Measurements from ENCODE around the gene TSPEAR. TPM values are rescaled to one million over a fixed set of nuclear protein-coding genes. Genes with fewer than 3 reads are reported as not detected.

Gene TSPEAR
- total and polyA plus RNA-seq, 2 donors (not counting 1 experiment from before 2014, with no cell fraction given) = not detected

- no peak for DNase-seq
- Histone ChIP-seq H3K79me2 (ENCODE audit: control insufficient read depth, insufficient read depth, low read length) (no peaks in the 10 kb centered on the region), H3K4me3 (ENCODE audit: control extremely low read depth in 1 of 5, extremely low read depth in 1 of 5, insufficient read depth in 1 of 5, low read depth in 2 of 5, low read length in 4 of 5) (peak overlapping the region in 4 of 5 experiments; percentile 45 to 76 (median 64)), H3K27me3 (replicated peaks in 1 of 4; ENCODE audit: control extremely low read depth in 1 of 4, control insufficient read depth in 3 of 4, insufficient read depth in 4 of 4, low read length in 3 of 4) (no peaks in the 10 kb centered on the region), H3K4me2 (replicated peaks; ENCODE audit: low read depth, low read length, poor library complexity, severe bottlenecking) (peak overlapping the region; percentile 94), H3K27ac (ENCODE audit: low read length in 2 of 2) (no peak overlapping the region), H3K9ac (ENCODE audit: low read length) (peak overlapping the region; percentile 77), H4K20me1 (ENCODE audit: control insufficient read depth, insufficient read depth, low read length, poor library complexity, severe bottlenecking) (no peaks in the 10 kb centered on the region), H3K36me3 (replicated peaks in 1 of 2; ENCODE audit: control extremely low read depth in 1 of 2, control insufficient read depth in 1 of 2, extremely low read depth in 1 of 2, insufficient read depth in 2 of 2, low read length in 1 of 2) (no peaks in the 10 kb centered on the region), H3K4me1 (ENCODE audit: control insufficient read depth in 2 of 2, insufficient read depth in 2 of 2, low read length in 2 of 2) (peaks cover 10 to 16% of the 10 kb centered on the region in 2 donors), H3K9me3 (ENCODE audit: control extremely low read depth in 1 of 3, control insufficient read depth in 2 of 3, insufficient read depth in 1 of 3, low read length in 2 of 3) (peaks cover 3 to 11% (median 8%) of the 10 kb centered on the region in 3 donors), H2AFZ (ENCODE audit: insufficient read depth, low read depth, low read length, poor library complexity, severe bottlenecking) (peak overlapping the region; percentile 72)
- H3K27ac Mint-ChIP-seq = no peak overlapping the region
- ChIA-PET CTCF (no interaction called here), POLR2A (interaction anchor here (0.6 kb wide), 1 partner anchor 153 kb away, joined by 9 read pairs; no protein-coding TSS in a partner anchor)
- intact Hi-C loops (cut with micrococcal nuclease) = no loop called here
- ATAC-seq (ENCODE audit: low read depth) = no peak
- peaks cover 12% of the 10 kb centered on the region for H3K9me3 Mint-ChIP-seq (ENCODE audit: insufficient read depth)
- H3K27me3 Mint-ChIP-seq = no peaks in the 10 kb centered on the region
- no peak for TF ChIP-seq EZH2 (IDR thresholded peaks at IDR 0.05; ENCODE audit: borderline replicate concordance, insufficient read depth, low read depth, low read length, poor library complexity, severe bottlenecking)
- no peak for TF ChIP-seq CTCF (IDR thresholded peaks at IDR 0.05)
- H3K4me1 Mint-ChIP-seq = peaks cover 7% of the 10 kb centered on the region
- peak overlapping the region; percentile 71 for H3K4me3 Mint-ChIP-seq
- WGBS (ENCODE audit: insufficient coverage) = 84% methylated on average over 35 of the region's 35 CpGs
Measured at GRCh38 chr21:44456214-44456914, 255.0 kb downstream of the TSPEAR start.

- H3K4me3 ChIP-seq (ENCODE audit: control extremely low read depth in 1 of 5, extremely low read depth in 1 of 5, insufficient read depth in 1 of 5, low read depth in 2 of 5, low read length in 4 of 5) = peak overlapping the region; percentile 45 to 76 (median 61)
- H3K27me3 Mint-ChIP-seq = peaks cover 5% of the 10 kb centered on the region
- H3K79me2 ChIP-seq (ENCODE audit: control insufficient read depth, insufficient read depth, low read length) = no peaks in the 10 kb centered on the region
- H3K4me3 Mint-ChIP-seq = peak overlapping the region; percentile 85
- intact Hi-C loops (cut with micrococcal nuclease) = loop anchor here (1.0 to 2.0 kb wide), 2 partner anchors 27 to 116 kb away; partner anchors contain the start of gene CFAP410
- H3K9me3 Mint-ChIP-seq (ENCODE audit: insufficient read depth) = peaks cover 12% of the 10 kb centered on the region
- peak overlapping the region; percentile 77 for H3K9ac ChIP-seq (ENCODE audit: low read length)
- DNase-seq (peak; percentile 68), ATAC-seq (ENCODE audit: low read depth) (peak; percentile 39)
- H3K9me3 ChIP-seq (ENCODE audit: control extremely low read depth in 1 of 3, control insufficient read depth in 2 of 3, insufficient read depth in 1 of 3, low read length in 2 of 3) = peaks cover 3 to 13% (median 8%) of the 10 kb centered on the region in 3 donors
- TF ChIP-seq CTCF (IDR thresholded peaks at IDR 0.05) (no peak), EZH2 (IDR thresholded peaks at IDR 0.05; ENCODE audit: borderline replicate concordance, insufficient read depth, low read depth, low read length, poor library complexity, severe bottlenecking) (no peak)
- POLR2A ChIA-PET = no interaction called here
- no peaks in the 10 kb centered on the region for H3K27me3 ChIP-seq (replicated peaks in 1 of 4; ENCODE audit: control extremely low read depth in 1 of 4, control insufficient read depth in 3 of 4, insufficient read depth in 4 of 4, low read length in 3 of 4)
- H3K4me2 ChIP-seq (replicated peaks; ENCODE audit: low read depth, low read length, poor library complexity, severe bottlenecking) = peak overlapping the region; percentile 94
- 3% methylated on average over 59 of the region's 72 CpGs for WGBS (ENCODE audit: insufficient coverage)
- H4K20me1 ChIP-seq (ENCODE audit: control insufficient read depth, insufficient read depth, low read length, poor library complexity, severe bottlenecking) = no peaks in the 10 kb centered on the region
- H3K4me1 ChIP-seq (ENCODE audit: control insufficient read depth in 2 of 2, insufficient read depth in 2 of 2, low read length in 2 of 2) = peaks cover 10 to 16% of the 10 kb centered on the region in 2 donors
- CTCF ChIA-PET = no interaction called here
- H3K27ac Mint-ChIP-seq = no peak overlapping the region
- H3K36me3 ChIP-seq (replicated peaks in 1 of 2; ENCODE audit: control extremely low read depth in 1 of 2, control insufficient read depth in 1 of 2, extremely low read depth in 1 of 2, insufficient read depth in 2 of 2, low read length in 1 of 2) = no peaks in the 10 kb centered on the region
- peak overlapping the region; percentile 72 for H2AFZ ChIP-seq (ENCODE audit: insufficient read depth, low read depth, low read length, poor library complexity, severe bottlenecking)
- no peak overlapping the region for H3K27ac ChIP-seq (ENCODE audit: low read length in 2 of 2)
- H3K4me1 Mint-ChIP-seq = peaks cover 7% of the 10 kb centered on the region
Measured at GRCh38 chr21:44455524-44456213, 255.7 kb downstream of the TSPEAR start.

Data from B cell (primary cell).